Measurements from ENCODE around the gene CEACAM19. TPM values are rescaled to one million over a fixed set of nuclear protein-coding genes. Genes with fewer than 3 reads are reported as not detected.
A peak's percentile ranks its signal among the peaks of the same experiment; 100 is the strongest.

Gene CEACAM19
- total and polyA plus RNA-seq, 2 of the 13 experiments (the other 11 are each of a cell fraction or from before 2014, with no cell fraction given): 1.3 to 4.0 TPM

- Histone ChIP-seq H3K4me1 (ENCODE audit: insufficient read depth, low read length) (peaks cover 86% of the 10 kb centered on the region), H3K4me3 (replicated peaks in 1 of 3; ENCODE audit: insufficient read depth in 1 of 3, low read depth in 2 of 3, low read length in 3 of 3) (peak overlapping the region in 2 of 3 experiments; percentile 29 to 54; a peak in 4 of 6 replicates), H3K4me2 (ENCODE audit: low read depth, low read length) (peak overlapping the region; percentile 63), H3K9me3 (ENCODE audit: low read length) (no peaks in the 10 kb centered on the region), H2AFZ (ENCODE audit: low read length) (no peak overlapping the region), H3K9ac (ENCODE audit: insufficient read depth, low read depth, low read length) (peak overlapping the region; percentile 41), H3K79me2 (ENCODE audit: insufficient read depth, low read length) (peaks cover 10% of the 10 kb centered on the region), H3K36me3 (replicated peaks in 1 of 2; ENCODE audit: control insufficient read depth in 1 of 2, insufficient read depth in 2 of 2, low read length in 2 of 2) (no peaks in the 10 kb centered on the region), H3K27ac (ENCODE audit: extremely low read length, insufficient read depth, low read length) (peak overlapping the region; percentile 51), H3K27me3 (ENCODE audit: control insufficient read depth in 1 of 2, insufficient read depth in 2 of 2, low read length in 2 of 2) (no peaks in the 10 kb centered on the region; a peak in 1 of 5 replicates), H4K20me1 (ENCODE audit: insufficient read depth, low read length) (no peaks in the 10 kb centered on the region)
- in situ Hi-C loops (cut with HindIII; ENCODE audit: extremely low pct_ligation_motif_present, low pct_unique_long_range_greater_than_20kb) (loop anchor here (5.0 kb wide), 2 partner anchors 35 kb away; no protein-coding TSS in a partner anchor), intact Hi-C loops (cut with micrococcal nuclease; ENCODE audit: unreplicated experiment) (no loop called here)
- ChIA-PET CTCF (ENCODE audit: low intra/inter-chr PET ratio, low total read pairs) (interaction anchor here (1.4 to 2.3 kb wide), 2 partner anchors 32 to 33 kb away, joined by 4 to 18 read pairs; no protein-coding TSS in a partner anchor), POLR2A (interaction anchor here (1.1 to 8.0 kb wide), 5 partner anchors 9 to 123 kb away, joined by 4 to 94 read pairs (median 6); partner anchors contain the start of gene NECTIN2)
- 34% methylated on average over 21 of the region's 21 CpGs for WGBS (ENCODE audit: low lambda C conversion rate)
- ATAC-seq: no peak
- no TSS peak for BruUV-seq (replicated peaks)
- DNase-seq (ENCODE audit: low spot score): no peak
- no peak for FAIRE-seq
- TF ChIP-seq TCF12 (IDR thresholded peaks at IDR 0.05) (no peak), TCF12 (CRISPR knock-in tag; IDR thresholded peaks at IDR 0.05) (no peak), ZNF614 (CRISPR knock-in tag; IDR thresholded peaks at IDR 0.05; ENCODE audit: borderline replicate concordance) (no peak), TERF1 (CRISPR knock-in tag; IDR thresholded peaks at IDR 0.05) (no peak), IRX3 (CRISPR knock-in tag; IDR thresholded peaks at IDR 0.05; ENCODE audit: borderline replicate concordance, low read depth) (no peak), ZBTB1 (CRISPR knock-in tag; IDR thresholded peaks at IDR 0.05; ENCODE audit: borderline replicate concordance) (no peak), TRIM24 (CRISPR knock-in tag; IDR thresholded peaks at IDR 0.05) (no peak), KDM3A (CRISPR knock-in tag; IDR thresholded peaks at IDR 0.05; ENCODE audit: low read depth) (no peak), ZNF816 (CRISPR knock-in tag; IDR thresholded peaks at IDR 0.05; ENCODE audit: borderline replicate concordance) (no peak), AFF4 (CRISPR knock-in tag; IDR thresholded peaks at IDR 0.05) (no peak), MEF2D (CRISPR knock-in tag; IDR thresholded peaks at IDR 0.05) (no peak), MZF1 (CRISPR knock-in tag; IDR thresholded peaks at IDR 0.05; ENCODE audit: borderline replicate concordance) (no peak), CEBPB (IDR thresholded peaks at IDR 0.05; ENCODE audit: borderline replicate concordance, low read depth, low read length) (no peak), ARNTL (CRISPR knock-in tag; IDR thresholded peaks at IDR 0.05) (no peak), ZKSCAN1 (IDR thresholded peaks at IDR 0.05; ENCODE audit: low read length) (no peak), ZNF496 (CRISPR knock-in tag; IDR thresholded peaks at IDR 0.05; ENCODE audit: insufficient replicate concordance) (no peak)
Observed at GRCh38 chr19:44722131-44723121, 51.1 kb downstream of the CEACAM19 start.
